ENCODE measurements around the gene METTL21C.

METTL21C gene

DNA sequence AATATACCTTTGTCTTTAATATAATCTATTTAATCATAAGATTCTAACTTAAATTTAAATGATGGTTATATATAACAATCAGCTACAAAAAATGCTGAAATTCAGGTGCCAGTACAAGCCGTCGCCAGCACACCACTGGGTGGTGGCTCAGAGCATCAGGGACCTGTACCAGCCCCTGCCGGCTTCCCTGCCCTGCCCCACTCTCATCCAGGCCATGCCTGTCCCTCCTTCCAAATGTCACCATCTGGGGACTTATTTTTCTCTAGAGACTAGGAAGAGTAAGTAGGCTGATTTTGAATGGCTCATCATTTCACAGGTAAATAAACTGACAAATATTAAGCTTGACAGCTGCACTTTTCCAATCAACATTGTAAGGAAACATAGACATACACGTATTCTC lies 1.6 kb downstream of the METTL21C start:
- TF ChIP-seq, protein P1, sequence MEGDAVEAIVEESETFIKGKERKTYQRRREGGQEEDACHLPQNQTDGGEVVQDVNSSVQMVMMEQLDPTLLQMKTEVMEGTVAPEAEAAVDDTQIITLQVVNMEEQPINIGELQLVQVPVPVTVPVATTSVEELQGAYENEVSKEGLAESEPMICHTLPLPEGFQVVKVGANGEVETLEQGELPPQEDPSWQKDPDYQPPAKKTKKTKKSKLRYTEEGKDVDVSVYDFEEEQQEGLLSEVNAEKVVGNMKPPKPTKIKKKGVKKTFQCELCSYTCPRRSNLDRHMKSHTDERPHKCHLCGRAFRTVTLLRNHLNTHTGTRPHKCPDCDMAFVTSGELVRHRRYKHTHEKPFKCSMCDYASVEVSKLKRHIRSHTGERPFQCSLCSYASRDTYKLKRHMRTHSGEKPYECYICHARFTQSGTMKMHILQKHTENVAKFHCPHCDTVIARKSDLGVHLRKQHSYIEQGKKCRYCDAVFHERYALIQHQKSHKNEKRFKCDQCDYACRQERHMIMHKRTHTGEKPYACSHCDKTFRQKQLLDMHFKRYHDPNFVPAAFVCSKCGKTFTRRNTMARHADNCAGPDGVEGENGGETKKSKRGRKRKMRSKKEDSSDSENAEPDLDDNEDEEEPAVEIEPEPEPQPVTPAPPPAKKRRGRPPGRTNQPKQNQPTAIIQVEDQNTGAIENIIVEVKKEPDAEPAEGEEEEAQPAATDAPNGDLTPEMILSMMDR (IDR thresholded peaks at IDR 0.05; ENCODE audit: extremely low read depth, insufficient read depth, missing control alignments), result no peak
- no peak for DNase-seq (ENCODE audit: low spot score)
- in situ Hi-C loops (cut with MboI; ENCODE audit: low pct_unique_long_range_greater_than_20kb, low sequenced_read_pairs, unreplicated experiment), result no loop called here

DNA sequence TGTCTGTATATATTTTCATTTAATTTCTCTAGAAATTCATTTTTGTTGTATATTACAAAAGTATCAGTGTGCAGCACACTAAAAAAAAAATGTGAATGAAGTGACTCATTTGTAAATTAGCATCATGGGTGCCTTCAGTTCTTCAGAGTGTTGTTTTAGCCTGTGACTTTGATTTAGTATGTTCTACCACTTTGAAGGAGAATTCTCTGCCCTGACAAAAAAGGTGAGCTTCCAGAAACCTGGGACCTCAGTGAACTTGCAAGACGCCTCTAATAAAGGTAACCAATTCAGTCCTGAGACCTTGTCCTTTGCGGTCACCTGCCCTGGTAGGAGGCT lies 2.4 kb downstream of the METTL21C start:
- TF ChIP-seq, protein P1 (IDR thresholded peaks at IDR 0.05; ENCODE audit: extremely low read depth, insufficient read depth, missing control alignments), result no peak
- DNase-seq (ENCODE audit: low spot score), result no peak
- in situ Hi-C loops (cut with MboI; ENCODE audit: low pct_unique_long_range_greater_than_20kb, low sequenced_read_pairs, unreplicated experiment), result no loop called here

DNA sequence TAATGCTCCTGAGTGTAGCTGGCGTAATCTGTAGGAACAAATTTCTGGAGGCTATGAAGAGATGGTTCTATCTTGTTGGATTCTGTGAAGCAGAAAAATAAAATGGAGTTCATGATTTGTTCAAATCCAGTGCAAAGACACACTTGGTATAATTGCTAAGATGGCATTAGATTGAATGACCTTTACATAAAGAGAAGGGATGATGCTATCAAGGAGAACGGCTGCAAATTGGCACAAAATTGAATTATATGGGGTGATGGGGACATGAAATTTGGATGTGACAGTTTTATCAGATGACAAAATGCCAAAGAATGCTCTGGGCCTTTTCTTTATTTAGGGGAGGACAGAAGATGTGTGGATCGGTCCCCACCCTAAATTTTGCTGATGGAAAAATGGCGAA lies 4.0 kb downstream of the METTL21C start:
- DNase-seq (ENCODE audit: low spot score), result no peak
- TF ChIP-seq, protein P1 (IDR thresholded peaks at IDR 0.05; ENCODE audit: extremely low read depth, insufficient read depth, missing control alignments), result no peak
- in situ Hi-C loops (cut with MboI; ENCODE audit: low pct_unique_long_range_greater_than_20kb, low sequenced_read_pairs, unreplicated experiment), result no loop called here

DNA sequence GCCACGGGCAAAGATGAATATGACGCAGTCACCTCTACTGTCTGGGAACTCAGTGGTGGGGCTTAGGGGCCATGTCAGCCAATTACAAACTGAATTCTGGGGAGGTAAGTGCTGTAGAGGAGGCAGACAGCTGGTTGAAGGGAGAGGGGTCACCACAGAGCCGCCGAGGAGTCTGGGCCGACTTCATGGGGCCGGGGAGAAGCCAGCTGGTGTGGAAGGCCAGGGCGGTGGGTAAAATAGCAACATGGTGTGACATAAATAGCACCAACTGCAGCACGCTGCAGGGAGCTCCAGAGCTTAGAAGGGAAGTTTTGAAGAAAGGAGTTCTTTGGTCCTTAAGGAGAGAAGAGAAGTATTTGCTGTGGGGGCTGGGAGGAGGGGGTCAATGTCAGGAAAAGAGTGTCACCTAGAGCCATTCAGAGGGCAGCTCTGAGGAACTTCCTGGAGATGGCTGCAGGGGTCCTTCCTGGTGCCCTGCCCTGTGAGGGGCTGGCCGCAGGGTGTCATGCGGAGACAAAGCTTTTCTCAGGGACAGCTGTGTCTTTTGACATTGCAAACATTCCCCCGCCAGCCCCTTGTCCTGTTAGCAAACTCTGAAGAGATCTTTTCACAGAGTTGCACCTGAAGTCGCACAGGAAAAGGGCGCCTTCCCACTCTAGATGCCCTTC lies 6.4 kb downstream of the METTL21C start:
- TF ChIP-seq, protein P1 (IDR thresholded peaks at IDR 0.05; ENCODE audit: extremely low read depth, insufficient read depth, missing control alignments), result no peak
- in situ Hi-C loops (cut with MboI; ENCODE audit: low pct_unique_long_range_greater_than_20kb, low sequenced_read_pairs, unreplicated experiment), result no loop called here
- DNase-seq (ENCODE audit: low spot score), result no peak

DNA sequence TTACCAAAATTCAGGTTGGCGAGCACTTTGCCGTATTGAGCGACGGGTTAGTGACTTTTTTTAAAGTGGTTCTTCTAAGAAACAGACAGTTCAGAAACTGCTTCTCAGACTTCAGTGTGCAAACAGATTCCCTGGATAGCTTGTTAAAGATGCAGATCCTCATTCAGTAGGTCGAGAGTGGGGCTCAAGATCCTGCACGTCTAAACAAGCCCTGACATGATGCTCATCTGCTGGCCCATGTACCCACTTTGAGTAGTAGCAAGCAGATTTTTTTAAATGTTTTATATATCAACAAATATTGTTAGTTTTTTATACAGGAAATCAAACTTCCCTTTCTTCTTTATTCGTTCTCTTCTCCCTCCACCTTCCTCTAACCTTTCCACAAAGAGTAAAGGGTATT lies 7.3 kb downstream of the METTL21C start:
- DNase-seq (ENCODE audit: low spot score), result no peak
- TF ChIP-seq, protein P1 (IDR thresholded peaks at IDR 0.05; ENCODE audit: extremely low read depth, insufficient read depth, missing control alignments), result no peak
- in situ Hi-C loops (cut with MboI; ENCODE audit: low pct_unique_long_range_greater_than_20kb, low sequenced_read_pairs, unreplicated experiment), result no loop called here

DNA sequence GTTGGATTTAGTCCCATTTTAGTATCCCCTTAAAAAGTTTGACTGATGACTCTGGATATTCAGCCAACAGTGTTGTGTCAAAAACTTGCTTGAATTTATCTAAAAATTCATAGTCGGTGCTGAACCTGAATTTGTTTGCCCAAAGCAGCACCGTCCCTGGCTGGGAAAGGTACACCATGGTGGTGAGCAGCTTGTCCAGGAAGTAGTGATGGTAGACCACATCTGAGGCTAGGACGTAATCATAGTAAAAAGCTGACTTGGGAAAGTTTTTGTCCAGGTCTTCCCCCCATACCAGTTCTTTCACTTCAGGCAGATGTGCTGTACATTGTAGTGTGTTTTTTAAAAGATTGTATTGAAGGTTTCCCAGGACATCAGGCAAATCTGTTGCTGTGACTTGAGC lies 8.8 kb downstream of the METTL21C start:
- TF ChIP-seq, protein P1 (IDR thresholded peaks at IDR 0.05; ENCODE audit: extremely low read depth, insufficient read depth, missing control alignments), result no peak
- no peak for DNase-seq (ENCODE audit: low spot score)
- in situ Hi-C loops (cut with MboI; ENCODE audit: low pct_unique_long_range_greater_than_20kb, low sequenced_read_pairs, unreplicated experiment), result no loop called here

DNA sequence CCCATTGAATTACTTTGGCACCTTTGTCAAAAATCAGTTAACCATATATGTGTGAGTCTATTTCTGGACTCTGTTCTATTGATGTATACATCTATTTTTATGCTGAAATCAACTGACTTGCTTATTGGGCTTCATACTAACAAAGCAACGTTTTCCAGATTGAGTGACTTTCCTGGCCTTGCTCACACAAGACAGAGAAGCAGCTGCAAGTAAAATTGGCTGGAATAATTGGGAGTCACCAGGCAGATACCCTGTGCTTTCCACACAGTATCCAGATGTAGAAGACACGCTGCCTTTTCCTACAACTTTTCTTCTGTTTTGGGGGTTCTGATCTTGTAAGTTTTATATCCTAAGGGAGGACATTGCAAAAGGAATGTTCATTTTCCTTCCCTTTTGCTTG lies 11.2 kb downstream of the METTL21C start:
- TF ChIP-seq, protein P1 (IDR thresholded peaks at IDR 0.05; ENCODE audit: extremely low read depth, insufficient read depth, missing control alignments), result no peak
- in situ Hi-C loops (cut with MboI; ENCODE audit: low pct_unique_long_range_greater_than_20kb, low sequenced_read_pairs, unreplicated experiment), result no loop called here
- DNase-seq (ENCODE audit: low spot score), result no peak

All from GM13977 (cell line).